GM19455 (cell line): ENCODE results near the gene FOXO3.

Source experiments
- ATAC-seq: cut with Tn5 transposase; IDR thresholded peaks from one replicate; pipeline ENCODE4 v1.9.1; 2021; ENCODE audit not compliant: unreplicated experiment

Gene FOXO3

GRCh38 chr6:108625581-108625980 lies 64.9 kb downstream of the FOXO3 start:
- no peak for ATAC-seq

GRCh38 chr6:108626777-108627176 lies 66.1 kb downstream of the FOXO3 start:
- ATAC-seq: no peak

- no peak for ATAC-seq
Observed at GRCh38 chr6:108627692-108628550, 67.2 kb downstream of the FOXO3 start.

DNA sequence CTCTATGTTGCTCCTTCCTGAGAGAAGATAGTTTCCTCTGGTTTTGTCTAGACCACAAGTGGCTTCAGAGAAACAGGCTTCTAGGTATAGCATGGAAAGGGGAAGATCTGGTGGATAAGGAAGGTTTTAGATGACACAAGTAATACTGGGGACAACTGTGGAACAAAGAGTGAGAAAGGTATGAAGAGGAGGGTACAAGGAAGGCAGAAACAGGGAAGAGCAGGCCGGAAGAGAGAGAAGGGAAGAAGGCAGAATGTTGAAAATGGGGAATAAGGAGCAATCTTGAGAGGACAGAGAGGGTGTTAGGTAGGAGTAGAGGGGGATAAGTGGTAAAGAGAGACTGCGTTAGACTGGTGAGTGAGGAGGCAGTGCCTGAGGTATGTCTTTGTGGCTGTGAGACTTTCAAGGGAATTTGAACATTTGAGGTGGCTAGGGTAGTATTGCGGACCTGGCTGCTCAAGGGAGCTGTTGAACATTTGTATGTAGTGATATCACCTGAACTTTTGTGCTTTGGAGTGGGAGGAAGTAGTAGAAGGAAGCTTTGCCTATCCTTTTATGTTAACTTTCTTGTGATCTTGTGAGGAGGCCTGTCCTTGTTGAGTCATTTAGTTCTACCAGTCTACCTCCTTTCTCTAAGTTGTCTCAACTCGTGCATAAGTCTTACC lies 69.5 kb downstream of the FOXO3 start:
- ATAC-seq: no peak

DNA sequence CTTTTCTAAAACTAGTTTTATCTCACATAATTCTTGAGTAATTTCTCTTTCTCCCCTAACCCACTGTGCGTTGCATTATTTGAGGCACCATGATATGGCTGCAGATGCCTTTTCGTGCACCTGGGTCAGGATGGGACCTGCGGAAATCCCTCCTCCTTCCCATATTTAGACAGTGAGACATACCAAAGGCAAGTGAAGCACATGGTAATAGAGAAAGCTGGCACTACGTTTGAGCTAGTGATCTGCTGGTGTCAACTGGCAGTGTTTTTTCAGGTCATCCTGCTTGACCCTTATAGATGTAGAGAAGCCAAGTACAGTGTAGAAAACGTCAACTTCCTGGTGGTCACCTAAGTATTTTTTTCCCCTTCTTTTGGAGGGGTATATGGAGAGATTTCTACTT lies 71.7 kb downstream of the FOXO3 start:
- no peak for ATAC-seq

DNA sequence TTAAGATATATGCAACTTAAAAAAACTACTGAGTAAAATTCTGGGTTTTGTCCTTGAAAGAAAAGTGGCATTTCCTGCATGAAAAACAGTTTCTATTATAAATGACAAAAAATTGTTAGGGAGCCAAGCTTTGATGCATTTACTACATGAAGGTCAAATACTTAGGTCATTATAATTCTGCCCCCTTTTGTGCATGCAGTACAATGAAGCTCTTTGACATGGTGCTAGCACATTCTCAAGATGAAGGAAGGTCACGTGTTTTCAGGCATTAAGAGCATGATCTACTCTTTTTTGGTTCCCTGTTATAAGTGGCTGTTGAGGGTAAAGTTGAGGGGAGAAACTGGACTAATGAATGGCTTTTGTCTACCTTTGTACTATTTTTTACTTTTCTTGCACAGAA lies 72.7 kb downstream of the FOXO3 start:
- ATAC-seq: no peak

DNA sequence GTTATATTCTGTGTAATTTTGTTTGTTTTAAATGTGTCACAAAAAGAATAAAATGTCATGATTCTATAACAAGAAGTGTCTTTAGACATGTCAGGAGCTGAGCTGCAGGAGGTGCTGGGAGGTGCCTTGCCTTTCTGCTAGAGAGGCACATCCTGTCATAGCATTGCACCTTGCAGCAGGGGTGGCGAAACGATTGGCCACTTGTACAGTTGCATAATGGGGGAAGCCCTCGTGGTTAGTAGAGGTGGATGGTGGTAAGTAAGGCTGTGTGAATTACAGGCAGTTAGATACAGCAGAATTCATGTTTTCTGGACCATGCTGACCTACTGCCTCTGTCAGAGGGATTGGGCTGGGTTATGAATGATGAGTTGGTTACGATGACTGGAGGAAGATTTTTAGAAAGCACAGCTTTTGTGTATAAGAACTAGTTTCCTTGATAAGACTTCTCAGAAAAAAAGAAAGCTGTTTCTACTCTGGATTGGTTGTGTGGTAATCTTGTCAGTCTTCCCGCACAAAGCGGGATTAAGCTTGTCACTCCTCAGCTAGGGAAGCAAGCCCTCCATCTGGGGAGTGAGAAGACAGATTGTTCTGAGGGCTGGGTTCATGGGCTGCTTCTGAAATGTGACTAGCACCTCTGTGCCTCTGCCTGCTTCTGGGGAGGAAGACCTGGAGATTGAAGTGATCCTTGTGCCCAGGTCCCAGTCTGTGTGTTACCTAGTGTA lies 74.9 kb downstream of the FOXO3 start:
- no peak for ATAC-seq

DNA sequence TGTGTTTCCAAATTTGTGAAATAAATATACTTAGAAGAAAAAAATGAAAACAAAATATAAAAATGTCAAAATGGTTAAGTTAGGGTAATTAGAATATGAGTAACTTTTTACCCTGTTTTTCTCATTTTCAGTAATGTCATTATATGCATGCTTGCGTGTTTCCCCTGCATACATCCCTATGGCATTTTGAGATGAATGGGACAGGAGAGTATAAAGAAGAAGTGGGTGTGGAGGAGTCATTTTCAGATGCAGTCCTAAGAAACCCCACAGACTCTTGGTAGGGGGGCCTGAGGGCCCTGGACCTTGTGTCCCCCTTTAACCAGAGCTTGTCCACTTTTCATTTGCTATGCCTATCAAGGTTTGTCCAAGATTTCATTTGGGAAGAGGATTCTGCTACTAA lies 77.2 kb downstream of the FOXO3 start:
- ATAC-seq: no peak

- ATAC-seq: no peak
Observed at GRCh38 chr6:108638993-108639392, 78.3 kb downstream of the FOXO3 start.

DNA sequence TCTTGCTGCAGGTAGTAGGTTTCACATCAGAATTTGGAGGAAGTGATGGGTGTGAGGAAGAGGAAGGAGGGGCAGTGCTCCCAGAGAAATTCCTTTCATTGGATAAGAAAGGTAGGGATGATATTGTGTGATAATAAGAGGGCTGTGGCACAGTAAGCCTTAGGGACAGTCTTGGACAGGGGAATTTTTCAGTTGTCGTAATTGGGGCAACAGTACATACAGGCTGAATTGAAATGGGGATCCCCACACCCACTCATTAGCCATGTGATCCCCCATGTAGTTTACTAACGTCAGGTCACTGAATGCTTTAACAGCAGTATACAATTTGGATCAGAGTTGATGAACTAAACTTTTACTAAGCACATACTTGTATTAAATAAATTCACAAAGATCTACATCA lies 79.4 kb downstream of the FOXO3 start:
- no peak for ATAC-seq

GRCh38 chr6:108643184-108643583 lies 82.5 kb downstream of the FOXO3 start:
- no peak for ATAC-seq

GRCh38 chr6:108644252-108644651 lies 83.5 kb downstream of the FOXO3 start:
- no peak for ATAC-seq

- ATAC-seq: no peak
Observed at GRCh38 chr6:108648191-108648590, 87.5 kb downstream of the FOXO3 start.

- no peak for ATAC-seq
Observed at GRCh38 chr6:108650325-108650724, 89.6 kb downstream of the FOXO3 start.

- ATAC-seq: no peak
Observed at GRCh38 chr6:108650781-108651180, 90.1 kb downstream of the FOXO3 start.

GRCh38 chr6:108651340-108652227 lies 90.9 kb downstream of the FOXO3 start:
- no peak for ATAC-seq

- no peak for ATAC-seq
Observed at GRCh38 chr6:108652375-108652774, 91.7 kb downstream of the FOXO3 start.

DNA sequence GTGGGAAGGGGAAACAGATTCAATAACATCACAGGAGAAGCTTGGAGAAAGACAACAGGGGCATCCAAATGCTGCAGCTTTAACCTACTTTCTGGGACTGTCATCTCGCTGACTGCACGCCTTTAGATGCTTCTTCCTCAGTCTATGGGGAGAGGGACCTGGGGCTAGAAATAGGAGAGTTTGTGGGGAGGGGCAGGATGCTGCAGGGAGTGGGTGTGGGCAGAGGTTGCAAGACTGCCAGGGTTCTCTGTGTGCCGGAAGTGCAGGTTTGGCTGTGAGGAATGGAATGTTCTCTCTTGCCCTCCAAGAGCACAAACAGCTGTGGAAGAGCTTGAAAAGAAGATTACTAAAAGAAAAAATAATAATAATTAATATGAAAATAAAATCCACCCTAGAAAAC lies 93.2 kb downstream of the FOXO3 start:
- no peak for ATAC-seq

GRCh38 chr6:108654465-108655106 lies 93.9 kb downstream of the FOXO3 start:
- ATAC-seq: no peak
